Vagina (tissue), 2 donors: ENCODE measurements around the gene ARMC6.

Source experiments
- POLR2A ChIP-seq, 2 donors: fragments of 450-650 bp; IDR thresholded peaks; one replicate each; pipeline ENCODE4 v1.6.1; 2017; ENCODE audit warnings: antibody characterized with exemption in 2 of 2, mild to moderate bottlenecking in 2 of 2, moderate library complexity in 2 of 2
- POLR2AphosphoS5 ChIP-seq, 2 donors: sonication (generic); formaldehyde crosslinking; IDR thresholded peaks; one replicate each; pipeline ENCODE4 v1.9.0; 2017; ENCODE audit warnings: antibody characterized with exemption in 2 of 2, mild to moderate bottlenecking in 2 of 2, low read depth in 1 of 2; ENCODE audit not compliant: insufficient read depth in 1 of 2
- TF ChIP-seq, protein P1 (sequence below), 3 experiments: fragments of 450-650 bp in 2 of 3; fragments of 200-600 bp in 1 of 3; sonication (generic) in 1 of 3; IDR thresholded peaks; one replicate each; pipeline ENCODE4 v1.5.1; 2017 to 2019; ENCODE audit warnings: antibody characterized with exemption in 3 of 3, mild to moderate bottlenecking in 2 of 3, moderate library complexity in 2 of 3

DNA sequence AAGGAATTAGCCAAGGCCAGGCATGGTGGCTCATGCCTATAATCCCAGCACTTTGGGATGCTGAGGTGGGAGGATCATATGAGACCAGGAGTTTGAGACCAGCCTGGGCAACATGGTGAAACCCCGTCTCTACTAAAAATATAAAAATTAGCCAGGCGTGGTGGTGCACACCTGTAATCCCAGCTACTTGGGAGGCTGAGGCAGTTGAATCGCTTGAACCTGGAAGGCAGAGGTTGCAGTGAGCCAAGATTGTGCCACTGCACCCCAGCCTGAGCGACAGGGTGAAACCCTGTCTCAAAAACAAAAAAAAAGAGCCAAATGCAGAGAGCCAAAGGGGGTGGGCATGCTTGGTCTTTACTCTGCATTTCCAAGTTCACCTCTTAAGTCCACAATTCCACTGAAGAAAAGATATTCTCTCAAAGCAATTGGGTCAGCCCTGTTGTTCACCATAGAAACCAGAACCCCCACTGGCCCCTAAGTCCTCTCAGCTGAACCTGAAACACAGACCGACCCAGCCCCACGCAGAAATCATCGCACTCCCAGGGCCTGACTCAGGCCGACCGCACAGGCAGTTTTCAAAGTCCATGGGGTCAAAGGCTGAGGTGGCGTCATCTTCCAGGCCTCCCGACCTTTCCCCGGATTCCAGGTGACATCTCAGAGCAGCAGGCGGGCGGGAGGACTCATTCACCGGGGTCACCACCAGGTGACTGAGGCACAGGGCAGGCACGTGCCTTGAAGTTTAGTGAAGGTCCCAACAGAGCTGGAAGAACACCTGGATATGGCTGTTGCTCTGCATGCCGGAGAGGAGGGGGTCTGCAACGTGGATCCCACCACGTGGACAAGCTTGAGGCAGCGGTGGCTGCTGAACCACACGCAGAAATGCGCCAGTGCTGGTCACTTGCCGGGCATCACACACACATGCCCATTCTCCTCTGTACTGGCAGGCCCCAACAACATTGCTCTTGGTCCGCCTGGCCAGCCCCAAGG lies 63.5 kb downstream of the ARMC6 start:
- TF ChIP-seq, protein P1, sequence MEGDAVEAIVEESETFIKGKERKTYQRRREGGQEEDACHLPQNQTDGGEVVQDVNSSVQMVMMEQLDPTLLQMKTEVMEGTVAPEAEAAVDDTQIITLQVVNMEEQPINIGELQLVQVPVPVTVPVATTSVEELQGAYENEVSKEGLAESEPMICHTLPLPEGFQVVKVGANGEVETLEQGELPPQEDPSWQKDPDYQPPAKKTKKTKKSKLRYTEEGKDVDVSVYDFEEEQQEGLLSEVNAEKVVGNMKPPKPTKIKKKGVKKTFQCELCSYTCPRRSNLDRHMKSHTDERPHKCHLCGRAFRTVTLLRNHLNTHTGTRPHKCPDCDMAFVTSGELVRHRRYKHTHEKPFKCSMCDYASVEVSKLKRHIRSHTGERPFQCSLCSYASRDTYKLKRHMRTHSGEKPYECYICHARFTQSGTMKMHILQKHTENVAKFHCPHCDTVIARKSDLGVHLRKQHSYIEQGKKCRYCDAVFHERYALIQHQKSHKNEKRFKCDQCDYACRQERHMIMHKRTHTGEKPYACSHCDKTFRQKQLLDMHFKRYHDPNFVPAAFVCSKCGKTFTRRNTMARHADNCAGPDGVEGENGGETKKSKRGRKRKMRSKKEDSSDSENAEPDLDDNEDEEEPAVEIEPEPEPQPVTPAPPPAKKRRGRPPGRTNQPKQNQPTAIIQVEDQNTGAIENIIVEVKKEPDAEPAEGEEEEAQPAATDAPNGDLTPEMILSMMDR (IDR thresholded peaks at IDR 0.05), result no peak
- no peak for TF ChIP-seq POLR2A (IDR thresholded peaks at IDR 0.05)
- no peak for TF ChIP-seq POLR2AphosphoS5 (IDR thresholded peaks at IDR 0.05; ENCODE audit: insufficient read depth in 1 of 2, low read depth in 1 of 2)
